ENCODE measurements around the gene KCNQ4. TPM values are rescaled to one million over a fixed set of nuclear protein-coding genes. Genes with fewer than 3 reads are reported as not detected.

The KCNQ4 gene
- total RNA-seq, 1 experiment from 2014 or later: 1.4 TPM

DNA sequence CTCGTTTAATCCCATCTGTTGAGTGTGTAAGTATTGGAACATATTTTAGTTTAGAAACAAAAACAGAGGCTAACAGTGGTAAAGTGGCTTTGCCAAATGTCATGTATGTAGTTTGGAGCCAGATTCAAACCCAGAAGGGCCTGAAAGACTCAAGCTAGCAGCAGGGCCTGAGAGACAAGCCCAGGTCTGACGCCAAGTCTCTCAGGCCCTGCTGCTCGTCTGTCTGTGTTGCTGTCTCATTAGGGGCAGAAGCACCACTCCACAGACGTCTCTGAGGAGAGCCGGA is 70.2 kb downstream of the KCNQ4 start:
- no peak overlapping the region for H3T11ph ChIP-seq (ENCODE audit: low read length)
- H3K79me1 ChIP-seq (ENCODE audit: insufficient read depth, low read depth, low read length, poor library complexity, severe bottlenecking): no peaks in the 10 kb centered on the region
- DNase-seq: no peak
- no peak overlapping the region for H2BK12ac ChIP-seq (ENCODE audit: insufficient read length, low read depth, low read length)
- H4K91ac ChIP-seq (ENCODE audit: insufficient read length, low read depth, low read length): no peak overlapping the region
- no peaks in the 10 kb centered on the region for H3K23me2 ChIP-seq (ENCODE audit: insufficient read length, low read depth, low read length, poor library complexity, severe bottlenecking)
- H4K20me1 ChIP-seq (ENCODE audit: control insufficient read depth, insufficient read depth, insufficient read length): no peaks in the 10 kb centered on the region
- no peak overlapping the region for H3K56ac ChIP-seq (ENCODE audit: insufficient read length, low read depth, low read length)
- no peaks in the 10 kb centered on the region for H3K4me1 ChIP-seq (ENCODE audit: insufficient read depth, low read length)
- H2AK5ac ChIP-seq (ENCODE audit: insufficient read length, low read length): no peak overlapping the region
- no CpG with 5 or more reads among the region's 5 CpGs for WGBS (ENCODE audit: extremely low coverage, insufficient read length, low lambda C conversion rate)
- TF ChIP-seq, protein P1, sequence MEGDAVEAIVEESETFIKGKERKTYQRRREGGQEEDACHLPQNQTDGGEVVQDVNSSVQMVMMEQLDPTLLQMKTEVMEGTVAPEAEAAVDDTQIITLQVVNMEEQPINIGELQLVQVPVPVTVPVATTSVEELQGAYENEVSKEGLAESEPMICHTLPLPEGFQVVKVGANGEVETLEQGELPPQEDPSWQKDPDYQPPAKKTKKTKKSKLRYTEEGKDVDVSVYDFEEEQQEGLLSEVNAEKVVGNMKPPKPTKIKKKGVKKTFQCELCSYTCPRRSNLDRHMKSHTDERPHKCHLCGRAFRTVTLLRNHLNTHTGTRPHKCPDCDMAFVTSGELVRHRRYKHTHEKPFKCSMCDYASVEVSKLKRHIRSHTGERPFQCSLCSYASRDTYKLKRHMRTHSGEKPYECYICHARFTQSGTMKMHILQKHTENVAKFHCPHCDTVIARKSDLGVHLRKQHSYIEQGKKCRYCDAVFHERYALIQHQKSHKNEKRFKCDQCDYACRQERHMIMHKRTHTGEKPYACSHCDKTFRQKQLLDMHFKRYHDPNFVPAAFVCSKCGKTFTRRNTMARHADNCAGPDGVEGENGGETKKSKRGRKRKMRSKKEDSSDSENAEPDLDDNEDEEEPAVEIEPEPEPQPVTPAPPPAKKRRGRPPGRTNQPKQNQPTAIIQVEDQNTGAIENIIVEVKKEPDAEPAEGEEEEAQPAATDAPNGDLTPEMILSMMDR (conservative IDR thresholded peaks at IDR 0.05): no peak
- H3K4me2 ChIP-seq (ENCODE audit: insufficient read depth, insufficient read length, low read length): no peak overlapping the region
- no peak overlapping the region for H2AFZ ChIP-seq (ENCODE audit: low read length)
- Mint-ChIP-seq H3K9me3 (no peaks in the 10 kb centered on the region), H3K27ac (no peak overlapping the region), H3K4me3 (no peak overlapping the region), H3K27me3 (ENCODE audit: low read depth) (peaks cover 11% of the 10 kb centered on the region), H3K36me3 (ENCODE audit: insufficient read depth in 1 of 3, low read depth in 3 of 3) (no peaks in the 10 kb centered on the region; a peak in 1 of 7 replicates), H3K4me1 (peaks cover 6 to 17% of the 10 kb centered on the region in 2 experiments; a peak in 3 of 4 replicates)
- no peak overlapping the region for H3K4ac ChIP-seq (ENCODE audit: low read depth, low read length)
- H3K23ac ChIP-seq (ENCODE audit: insufficient read length, low read depth, low read length): no peak overlapping the region
- H2BK5ac ChIP-seq (ENCODE audit: insufficient read length, low read length): no peak overlapping the region
- H3K18ac ChIP-seq (ENCODE audit: insufficient read length, low read depth, low read length): no peak overlapping the region
- no peak overlapping the region for H3K9ac ChIP-seq (ENCODE audit: extremely low read depth, insufficient read length, low read length)
- H3K14ac ChIP-seq (ENCODE audit: insufficient read depth, low read length): no peak overlapping the region
- H3K27ac ChIP-seq (ENCODE audit: insufficient read length, low read depth, low read length): no peak overlapping the region
- H3K27me3 ChIP-seq (ENCODE audit: insufficient read depth, low read length): no peaks in the 10 kb centered on the region
- H2BK120ac ChIP-seq (ENCODE audit: low read depth, low read length, poor library complexity, severe bottlenecking): no peak overlapping the region
- H4K8ac ChIP-seq (replicated peaks; ENCODE audit: insufficient read length, low read depth, low read length): no peak overlapping the region
- no peak overlapping the region for H2BK20ac ChIP-seq (ENCODE audit: low read depth, low read length, poor library complexity, severe bottlenecking)
- no peak overlapping the region for H4K5ac ChIP-seq (ENCODE audit: insufficient read length, low read depth, low read length)
- H3K79me2 ChIP-seq (ENCODE audit: insufficient read depth, low read length): no peaks in the 10 kb centered on the region
- no peak overlapping the region for H2BK15ac ChIP-seq (ENCODE audit: low read depth, low read length)
- H3K9me3 ChIP-seq (ENCODE audit: control insufficient read depth, low read depth, low read length): no peaks in the 10 kb centered on the region
